HG02571 (cell line): Measurements from ENCODE around the gene COLEC12.
"Not testable (repeated sequence)": the region's sequence is repeated elsewhere in the genome, so short reads cannot be mapped to it uniquely, and the experiment has no call there.

Experiments used
- ATAC-seq: cut with Tn5 transposase; IDR thresholded peaks from one replicate; pipeline ENCODE4 v1.9.1; 2021; ENCODE audit warnings: mild to moderate bottlenecking, moderate library complexity; ENCODE audit not compliant: unreplicated experiment

Gene COLEC12

GRCh38 chr18:332007-332406 is 168.5 kb downstream of the COLEC12 start:
- ATAC-seq, result no peak

GRCh38 chr18:331221-331821 is 169.2 kb downstream of the COLEC12 start:
- ATAC-seq, result no peak

- ATAC-seq, result no peak
Measured at GRCh38 chr18:328928-329327, 171.6 kb downstream of the COLEC12 start.

GRCh38 chr18:326846-327245 is 173.7 kb downstream of the COLEC12 start:
- ATAC-seq, result no peak

GRCh38 chr18:323253-323622 is 177.3 kb downstream of the COLEC12 start:
- ATAC-seq, result no peak

GRCh38 chr18:321865-322467 is 178.5 kb downstream of the COLEC12 start:
- no peak for ATAC-seq

- no peak for ATAC-seq
Measured at GRCh38 chr18:320155-320554, 180.3 kb downstream of the COLEC12 start.

GRCh38 chr18:319720-320119 is 180.8 kb downstream of the COLEC12 start:
- no peak for ATAC-seq

GRCh38 chr18:318791-319291 is 181.7 kb downstream of the COLEC12 start:
- no peak for ATAC-seq

GRCh38 chr18:317618-318017 is 182.9 kb downstream of the COLEC12 start:
- ATAC-seq, result no peak

GRCh38 chr18:316393-316792 is 184.1 kb downstream of the COLEC12 start:
- ATAC-seq, result no peak

GRCh38 chr18:313931-314330 is 186.6 kb downstream of the COLEC12 start:
- ATAC-seq, result no peak

- no peak for ATAC-seq
Measured at GRCh38 chr18:312415-312814, 188.1 kb downstream of the COLEC12 start.

- no peak for ATAC-seq
Measured at GRCh38 chr18:310042-310441, 190.5 kb downstream of the COLEC12 start.

GRCh38 chr18:308086-308485 is 192.4 kb downstream of the COLEC12 start:
- ATAC-seq, result not testable (repeated sequence)

- ATAC-seq, result no peak
Measured at GRCh38 chr18:306608-307255, 193.8 kb downstream of the COLEC12 start.

- ATAC-seq, result no peak
Measured at GRCh38 chr18:305003-305501, 195.4 kb downstream of the COLEC12 start.

GRCh38 chr18:303607-304006 is 196.9 kb downstream of the COLEC12 start:
- no peak for ATAC-seq

- no peak for ATAC-seq
Measured at GRCh38 chr18:303011-303410, 197.5 kb downstream of the COLEC12 start.

- no peak for ATAC-seq
Measured at GRCh38 chr18:302097-302496, 198.4 kb downstream of the COLEC12 start.

- no peak for ATAC-seq
Measured at GRCh38 chr18:297936-298335, 202.6 kb downstream of the COLEC12 start.
